Upper lobe of left lung (tissue), 4 donors: ENCODE data around the gene ATP13A2.

Experiments
- CTCF ChIP-seq, 6 experiments: fragments of 450-650 bp in 4 of 6; fragments of 200-600 bp in 2 of 6; sonication (generic) in 2 of 6; IDR thresholded peaks; one replicate each; pipeline ENCODE4 v1.5.1; 2016 to 2019; ENCODE audit warnings: antibody characterized with exemption in 6 of 6
- POLR2A ChIP-seq, 4 donors: fragments of 450-650 bp; IDR thresholded peaks; one replicate each; pipeline ENCODE4 v1.5.1; 2016 to 2017; ENCODE audit warnings: antibody characterized with exemption in 4 of 4, mild to moderate bottlenecking in 2 of 4
- POLR2AphosphoS5 ChIP-seq, 2 donors: sonication (generic); formaldehyde crosslinking; IDR thresholded peaks; one replicate each; pipeline ENCODE4 v1.5.1; 2017; ENCODE audit warnings: antibody characterized with exemption in 2 of 2

GRCh38 chr1:17056551-17056950, 44.8 kb upstream of the ATP13A2 start:
- TF ChIP-seq CTCF (IDR thresholded peaks at IDR 0.05) (no peak), POLR2AphosphoS5 (IDR thresholded peaks at IDR 0.05) (no peak), POLR2A (IDR thresholded peaks at IDR 0.05) (no peak)
